PC-9 (cell line): Measurements from ENCODE around the gene PLXDC2.

Source experiments
- EZH2 ChIP-seq: fragments of 200-600 bp; sonication (generic); IDR thresholded peaks from 2 replicates; pipeline ENCODE4 v1.8.0; 2017; ENCODE audit warnings: antibody characterized with exemption, low read depth
- TF ChIP-seq, protein P1 (sequence below): fragments of 200-600 bp; sonication (generic); conservative IDR thresholded peaks from 2 replicates; pipeline ENCODE4 v1.6.1; 2017; ENCODE audit warnings: mixed run types, antibody characterized with exemption, mild to moderate bottlenecking, moderate library complexity

DNA sequence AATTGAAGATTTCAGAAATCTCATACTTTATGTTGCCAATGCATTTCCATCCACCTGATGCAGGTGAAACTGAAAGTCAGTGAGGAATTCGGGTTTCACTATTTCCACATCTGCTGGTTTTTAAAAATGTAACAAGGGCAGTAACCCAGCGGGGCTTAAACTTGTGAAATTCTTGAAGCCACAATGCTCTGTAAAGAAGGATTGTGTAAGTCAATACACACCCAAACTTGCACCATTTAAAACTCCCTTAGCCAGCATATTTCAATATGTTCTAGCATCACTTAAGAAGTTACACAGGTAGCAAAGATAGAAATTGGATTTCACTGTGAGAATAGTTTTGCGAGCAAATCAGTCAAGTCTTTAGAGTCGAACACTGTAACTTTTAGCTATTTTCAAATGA, 386.1 kb downstream of the PLXDC2 start:
- TF ChIP-seq, protein P1, sequence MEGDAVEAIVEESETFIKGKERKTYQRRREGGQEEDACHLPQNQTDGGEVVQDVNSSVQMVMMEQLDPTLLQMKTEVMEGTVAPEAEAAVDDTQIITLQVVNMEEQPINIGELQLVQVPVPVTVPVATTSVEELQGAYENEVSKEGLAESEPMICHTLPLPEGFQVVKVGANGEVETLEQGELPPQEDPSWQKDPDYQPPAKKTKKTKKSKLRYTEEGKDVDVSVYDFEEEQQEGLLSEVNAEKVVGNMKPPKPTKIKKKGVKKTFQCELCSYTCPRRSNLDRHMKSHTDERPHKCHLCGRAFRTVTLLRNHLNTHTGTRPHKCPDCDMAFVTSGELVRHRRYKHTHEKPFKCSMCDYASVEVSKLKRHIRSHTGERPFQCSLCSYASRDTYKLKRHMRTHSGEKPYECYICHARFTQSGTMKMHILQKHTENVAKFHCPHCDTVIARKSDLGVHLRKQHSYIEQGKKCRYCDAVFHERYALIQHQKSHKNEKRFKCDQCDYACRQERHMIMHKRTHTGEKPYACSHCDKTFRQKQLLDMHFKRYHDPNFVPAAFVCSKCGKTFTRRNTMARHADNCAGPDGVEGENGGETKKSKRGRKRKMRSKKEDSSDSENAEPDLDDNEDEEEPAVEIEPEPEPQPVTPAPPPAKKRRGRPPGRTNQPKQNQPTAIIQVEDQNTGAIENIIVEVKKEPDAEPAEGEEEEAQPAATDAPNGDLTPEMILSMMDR: no peak
- no peak for TF ChIP-seq EZH2
